Endothelial cell of umbilical vein (primary cell): Measurements from ENCODE around the gene XIRP1.

Experiments
- CTCF ChIP-seq, 2 donors: IDR thresholded peaks; 1 replicate in 1 of 2; 2 replicates in 1 of 2; pipeline ENCODE4 v1.5.1; 2011; ENCODE audit warnings: low read length in 2 of 2, mild to moderate bottlenecking in 2 of 2, moderate library complexity in 2 of 2, control low read depth in 1 of 2, inconsistent platforms in 1 of 2, low read depth in 1 of 2; ENCODE audit not compliant: insufficient read depth in 1 of 2; ENCODE audit errors: extremely low read depth in 1 of 2
- FOS ChIP-seq: IDR thresholded peaks from 2 replicates; pipeline ENCODE4 v1.6.1; 2011; ENCODE audit warnings: mild to moderate bottlenecking, low read length, moderate library complexity, borderline replicate concordance; ENCODE audit not compliant: insufficient read depth
- MYC ChIP-seq: IDR thresholded peaks from one replicate; pipeline ENCODE4 v1.6.1; 2011; ENCODE audit warnings: mild to moderate bottlenecking, low read depth, low read length
- POLR2A ChIP-seq: IDR thresholded peaks from 2 replicates; pipeline ENCODE4 v1.6.1; 2012; ENCODE audit warnings: low read depth, mild to moderate bottlenecking, control low read depth, low read length

DNA sequence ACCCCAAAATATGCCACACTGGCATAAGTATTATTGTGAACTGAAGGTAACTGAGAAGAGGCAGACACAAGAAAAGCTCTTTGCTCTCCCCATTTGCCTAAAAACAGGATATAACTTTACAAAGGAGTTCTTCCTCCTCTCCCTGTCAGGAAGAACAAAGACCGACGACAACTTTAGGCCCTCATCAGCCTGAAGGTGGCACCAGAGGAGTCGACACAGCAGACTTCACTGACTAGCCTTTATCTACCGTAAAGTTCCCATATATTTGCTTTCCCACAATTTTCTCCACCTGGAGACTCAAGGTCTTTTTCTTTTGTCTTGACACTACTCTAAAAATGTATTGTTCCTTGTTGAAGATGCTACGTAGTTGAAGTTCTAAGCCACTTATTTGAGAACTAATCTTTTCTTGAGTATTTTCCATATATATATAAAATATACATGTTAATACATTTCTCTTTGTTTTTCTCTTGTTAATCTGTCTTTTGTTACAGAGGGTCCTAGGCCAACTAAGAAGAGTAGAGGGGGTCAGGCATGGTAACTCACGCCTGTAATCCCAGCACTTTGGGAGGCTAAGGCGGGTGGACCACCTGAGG lies 16.2 kb upstream of the XIRP1 start:
- TF ChIP-seq POLR2A = no peak
- TF ChIP-seq MYC = no peak
- peak; percentile 62 to 73 for TF ChIP-seq CTCF (IDR thresholded peaks at IDR 0.05; ENCODE audit: extremely low read depth in 1 of 2, insufficient read depth in 1 of 2, low read depth in 1 of 2, low read length in 2 of 2)
- TF ChIP-seq FOS = no peak
